ENCODE measurements around the gene PML. TPM values are rescaled to one million over a fixed set of nuclear protein-coding genes. Genes with fewer than 3 reads are reported as not detected.
"Not testable (repeated sequence)": the region's sequence is repeated elsewhere in the genome, so short reads cannot be mapped to it uniquely, and the experiment has no call there.

Gene PML
- total RNA-seq, 1 donor from 2014 or later: 89.5 TPM

DNA sequence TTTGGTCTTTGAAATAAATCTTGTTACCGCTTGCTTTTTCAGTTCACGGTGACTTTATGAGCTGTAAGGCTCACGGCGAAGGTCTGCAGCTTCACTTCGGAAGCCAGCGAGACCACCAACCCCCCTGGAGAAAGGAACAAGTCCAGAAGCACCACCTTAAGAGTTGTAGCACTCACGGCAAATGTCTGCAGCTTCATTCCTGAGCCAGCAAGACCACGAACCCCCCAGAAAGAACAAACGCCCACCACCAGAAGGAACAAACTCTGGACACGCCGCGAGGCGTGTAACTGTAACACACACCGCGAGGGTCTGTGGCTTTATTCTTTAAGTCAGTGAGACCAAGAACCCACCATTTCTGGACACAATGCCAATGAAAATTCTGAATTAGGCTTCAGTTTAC is 59.0 kb downstream of the PML start:
- intact Hi-C loops (cut with micrococcal nuclease): loop anchor here (5.0 kb wide), 1 partner anchor 81 kb away; no protein-coding TSS in a partner anchor

DNA sequence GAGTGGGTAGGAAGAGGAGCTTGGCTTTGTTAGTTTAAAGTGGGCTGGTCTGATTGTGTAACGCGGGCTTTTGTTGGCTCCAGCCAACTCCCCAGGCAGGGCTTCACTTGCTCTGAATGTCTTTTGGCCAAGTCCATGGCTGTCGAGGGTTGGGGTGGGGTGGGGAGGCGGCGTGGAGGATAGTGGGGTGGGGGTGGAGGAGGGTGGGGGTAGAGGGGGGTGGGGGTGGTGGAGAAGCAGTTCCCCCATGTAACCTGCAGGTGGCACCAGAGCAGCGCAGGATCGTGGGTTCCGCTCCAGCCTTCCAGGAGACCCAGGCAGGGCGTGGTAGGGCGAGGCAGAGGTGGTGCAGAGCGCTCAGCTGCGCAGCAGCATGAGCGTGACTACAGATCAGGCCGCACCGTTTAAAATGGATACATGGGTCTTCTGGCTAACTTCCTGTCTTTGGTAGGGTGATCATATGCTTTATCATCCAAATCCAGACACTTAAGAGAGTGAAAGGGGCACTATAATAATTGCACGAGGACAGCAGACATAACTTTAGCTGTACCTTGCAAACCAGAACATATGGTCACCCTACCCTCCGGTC is 59.5 kb downstream of the PML start:
- intact Hi-C loops (cut with micrococcal nuclease): loop anchor here (5.0 kb wide), 1 partner anchor 82 kb away; no protein-coding TSS in a partner anchor

DNA sequence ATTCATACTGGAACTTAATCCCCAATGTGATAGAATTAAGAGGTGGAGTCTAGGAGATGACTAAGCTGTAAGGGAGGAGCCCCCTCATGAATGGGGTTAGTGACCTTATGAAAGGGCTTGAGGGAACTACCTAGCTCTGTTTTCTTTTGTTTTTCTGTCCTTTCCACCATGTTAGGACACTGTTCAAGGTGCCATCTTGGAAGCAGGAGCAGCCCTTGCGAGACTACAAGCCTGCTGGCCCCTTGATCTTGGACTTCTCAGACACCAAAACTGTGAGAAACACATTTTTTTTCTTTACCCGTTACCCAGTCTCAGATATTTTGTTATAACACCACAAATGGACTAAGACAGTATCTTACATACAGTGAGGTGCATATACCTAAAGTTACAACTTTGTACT is 61.3 kb downstream of the PML start:
- intact Hi-C loops (cut with micrococcal nuclease): no loop called here

DNA sequence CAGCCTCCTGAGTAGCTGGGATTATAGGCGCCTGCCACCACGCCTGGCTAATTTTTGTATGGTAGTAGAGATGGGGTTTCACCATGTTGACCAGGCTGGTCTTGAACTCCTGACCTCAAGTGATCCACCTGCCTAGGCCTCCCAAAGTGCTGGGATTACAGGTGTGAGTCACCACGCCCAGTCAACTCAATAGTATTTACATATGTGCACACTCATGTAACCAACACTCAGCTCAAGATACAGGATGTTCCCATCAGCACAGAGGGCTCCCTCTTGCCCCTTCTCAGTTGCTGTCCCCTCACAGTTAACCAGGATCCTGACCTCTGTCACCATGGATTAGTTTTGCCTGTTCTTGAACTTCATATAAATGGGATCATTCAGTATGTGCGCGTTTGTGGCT is 61.8 kb downstream of the PML start:
- intact Hi-C loops (cut with micrococcal nuclease): not testable (repeated sequence)

DNA sequence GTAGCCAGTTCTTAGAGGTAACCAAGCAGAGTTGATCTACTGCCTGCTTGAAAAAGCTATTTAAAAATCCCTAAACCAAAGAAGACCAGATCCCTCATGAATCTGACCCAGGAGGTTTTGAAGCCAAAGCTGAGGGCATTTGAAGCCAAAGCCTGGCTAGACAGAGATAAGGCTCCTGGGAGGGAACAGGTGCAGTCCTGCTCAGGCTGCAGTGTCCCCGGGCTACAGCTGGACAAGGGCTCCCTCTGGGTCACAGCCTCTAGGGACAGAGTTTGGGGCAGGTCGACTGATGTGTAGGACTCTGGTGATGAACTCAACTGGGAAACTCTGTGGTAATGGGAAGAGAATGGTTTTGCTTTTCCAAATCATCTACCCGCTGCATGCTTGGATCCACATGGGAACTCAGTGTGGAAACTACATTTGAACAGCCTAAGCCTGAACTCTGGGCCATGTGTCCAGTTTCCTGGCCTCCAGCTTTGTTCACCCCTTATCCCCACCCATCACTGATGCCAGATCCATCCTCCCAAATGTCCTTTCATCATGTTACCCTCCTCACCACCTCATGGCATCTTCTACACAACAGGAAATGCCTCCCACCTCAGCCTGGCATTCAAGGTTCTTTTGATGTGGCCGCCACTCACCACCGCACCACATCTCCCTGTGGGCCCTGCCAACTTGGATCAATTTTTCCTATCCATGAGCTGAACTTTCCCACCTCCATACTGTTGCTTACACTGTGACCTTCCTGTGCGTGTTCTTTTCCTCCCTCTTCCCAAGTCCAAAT is 64.7 kb downstream of the PML start:
- intact Hi-C loops (cut with micrococcal nuclease): not testable (repeated sequence)

DNA sequence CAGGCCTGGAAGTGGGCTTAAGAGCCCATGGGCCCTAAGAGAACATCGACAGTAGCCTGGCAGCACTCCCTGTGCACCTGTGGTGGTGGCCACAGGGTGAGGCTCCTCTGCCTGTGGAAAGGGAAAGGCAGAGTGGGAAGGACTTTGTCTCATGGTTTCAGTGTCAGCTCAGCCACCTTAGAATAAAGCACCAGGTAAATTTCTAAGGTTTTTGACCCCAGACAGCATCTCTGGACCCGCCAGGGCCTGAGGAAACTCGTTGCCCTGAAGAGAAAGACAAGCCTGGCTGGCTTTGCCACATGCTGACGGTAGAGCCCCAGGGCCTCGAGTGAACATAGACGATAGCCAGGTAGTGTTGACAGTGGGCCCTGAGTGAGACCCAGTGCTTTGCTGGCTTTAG is 65.7 kb downstream of the PML start:
- intact Hi-C loops (cut with micrococcal nuclease): no loop called here

DNA sequence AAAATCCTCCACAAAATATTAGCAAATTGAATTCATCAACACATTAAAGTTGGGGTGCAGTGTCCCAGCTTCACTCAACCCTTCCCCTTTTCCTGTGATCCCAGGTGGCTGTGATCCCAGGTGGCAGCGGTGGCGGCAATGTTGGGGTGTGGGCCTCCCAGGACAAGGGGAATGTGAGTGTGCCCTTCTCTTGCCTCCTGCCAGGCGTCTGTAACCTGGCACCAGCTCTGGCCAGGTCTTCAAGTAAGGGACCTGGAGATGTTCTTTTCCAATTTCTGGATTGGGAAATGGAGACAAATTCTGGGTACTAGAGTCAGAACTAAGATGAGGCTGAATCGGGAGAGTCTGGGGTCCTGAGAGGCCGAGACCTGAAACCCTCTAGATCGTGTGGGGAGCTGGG is 67.7 kb downstream of the PML start:
- intact Hi-C loops (cut with micrococcal nuclease): no loop called here

DNA sequence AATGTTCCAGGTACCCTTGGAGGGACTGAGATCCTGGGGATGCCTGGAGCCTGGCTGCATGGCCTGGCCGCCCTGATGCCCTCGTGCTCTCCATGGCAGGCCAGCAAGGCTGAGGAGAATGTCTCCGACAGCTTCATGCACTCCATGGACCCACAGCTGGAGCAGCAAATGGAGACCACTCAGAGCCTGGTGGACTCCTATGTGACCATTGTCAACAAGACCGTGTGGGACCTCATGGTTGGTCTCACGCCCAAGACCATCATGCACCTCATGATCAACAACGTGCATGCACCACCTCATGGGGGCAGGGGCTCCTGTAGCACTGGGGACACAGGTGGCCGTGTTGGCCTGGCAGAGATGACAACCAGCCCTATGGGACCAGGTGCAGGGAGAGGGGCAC is 68.2 kb downstream of the PML start:
- intact Hi-C loops (cut with micrococcal nuclease): no loop called here

DNA sequence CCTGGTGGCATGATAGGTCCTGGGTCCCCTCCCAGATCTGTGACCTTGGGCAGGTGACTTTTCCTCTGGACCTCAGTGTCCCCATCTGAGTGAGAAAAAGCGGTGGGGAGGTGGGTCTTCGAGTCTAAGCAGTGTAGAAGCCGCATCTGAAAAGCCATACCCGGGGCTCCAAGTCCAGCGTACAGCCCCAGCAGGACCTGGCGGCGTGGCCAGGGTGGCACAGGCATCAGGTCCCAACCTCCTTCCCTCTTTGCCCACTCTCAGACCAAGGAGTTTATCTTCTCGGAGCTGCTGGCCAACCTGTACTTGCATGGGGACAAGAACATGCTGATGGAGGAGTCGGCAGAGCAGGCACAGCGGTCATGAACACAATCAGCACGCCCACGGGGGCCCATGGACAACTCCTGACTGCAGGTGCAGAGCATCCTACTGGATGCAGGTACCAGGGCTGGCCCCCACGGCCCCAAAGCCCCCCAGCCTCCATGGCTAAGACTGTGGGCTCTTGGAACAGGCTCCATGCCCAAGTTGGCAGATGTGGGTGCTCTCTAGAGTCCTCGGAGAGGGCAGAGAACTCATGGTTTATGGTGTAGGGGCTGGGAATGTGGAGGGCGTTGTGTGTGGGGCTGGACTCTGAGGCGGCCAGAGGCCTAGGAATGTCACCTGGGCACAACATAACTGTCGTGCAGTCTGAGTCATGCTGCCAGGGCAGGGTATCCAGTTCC is 69.1 kb downstream of the PML start:
- intact Hi-C loops (cut with micrococcal nuclease): not testable (repeated sequence)

DNA sequence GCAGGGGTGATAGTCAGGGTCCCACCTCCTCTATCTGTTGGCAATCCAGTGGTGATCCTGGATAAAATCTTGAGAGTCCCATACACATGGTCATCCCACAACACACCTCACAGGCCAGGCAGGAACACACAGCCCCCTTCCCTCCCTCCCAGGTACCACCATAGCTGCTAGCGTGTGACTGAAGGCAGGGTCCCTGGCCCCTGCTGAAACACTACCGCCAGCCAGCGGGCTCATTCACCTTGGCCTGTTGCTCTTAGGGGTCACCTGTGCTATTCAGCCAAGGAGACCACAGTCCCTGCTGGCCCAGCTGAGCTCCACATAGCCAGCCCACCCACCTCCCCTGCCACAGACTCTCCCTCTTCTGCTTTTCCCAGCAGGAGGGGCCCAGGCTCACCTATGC is 69.7 kb downstream of the PML start:
- intact Hi-C loops (cut with micrococcal nuclease): not testable (repeated sequence)

DNA sequence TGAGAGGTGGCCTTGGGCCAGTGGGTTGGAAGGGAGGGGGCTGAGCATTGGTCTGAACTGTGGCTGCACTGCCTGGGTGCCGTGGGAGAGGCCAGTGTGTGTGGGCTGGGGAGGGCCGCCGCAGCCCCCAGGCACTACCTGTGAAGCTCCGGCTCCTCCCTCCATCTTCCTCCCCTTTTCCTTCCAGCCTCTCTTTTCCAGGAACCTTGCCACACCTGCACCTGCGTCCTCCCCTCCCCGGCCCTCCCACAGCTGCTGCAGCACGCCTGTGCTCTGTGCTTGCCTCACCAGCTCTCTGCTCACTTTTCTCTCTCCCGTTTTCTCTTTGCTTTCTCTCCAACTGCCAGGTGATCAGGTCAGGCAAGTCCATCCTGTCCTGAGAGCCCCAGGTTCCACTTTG is 70.3 kb downstream of the PML start:
- intact Hi-C loops (cut with micrococcal nuclease): not testable (repeated sequence)

DNA sequence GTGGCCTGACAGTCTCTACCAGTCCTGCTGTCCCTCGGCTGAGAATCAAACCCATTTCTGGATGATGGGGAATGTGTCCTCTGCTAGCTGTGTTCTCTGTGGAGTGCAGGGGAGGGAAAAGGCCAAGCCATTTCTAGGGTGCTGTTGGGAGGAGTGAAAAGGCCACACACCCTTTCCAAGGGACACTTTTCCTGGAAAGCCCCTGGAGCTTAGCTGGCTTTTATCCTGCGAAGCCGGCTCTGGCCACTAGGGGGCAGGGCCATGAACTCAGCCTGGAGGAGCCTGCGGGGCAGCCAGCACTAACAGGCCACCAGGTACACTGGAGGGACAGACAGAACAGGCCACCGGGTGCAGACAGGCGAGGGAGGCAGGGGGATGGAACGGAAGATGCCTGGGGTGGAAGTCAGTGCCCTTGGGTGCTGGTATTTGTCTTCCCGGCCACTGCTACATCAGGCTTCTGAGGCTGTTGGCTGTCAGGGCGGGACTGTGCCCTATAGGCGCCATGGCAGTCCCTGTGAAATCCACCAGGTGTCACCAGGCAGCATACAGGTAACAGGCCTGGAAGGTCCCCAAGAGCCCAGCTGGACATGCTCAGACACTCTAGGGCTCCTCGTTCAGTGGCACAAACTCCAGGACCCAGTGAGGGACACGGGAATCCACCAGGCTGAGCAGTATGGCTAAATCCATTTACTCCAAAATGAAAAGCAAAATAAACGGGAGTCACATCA is 71.3 kb downstream of the PML start:
- intact Hi-C loops (cut with micrococcal nuclease): not testable (repeated sequence)

DNA sequence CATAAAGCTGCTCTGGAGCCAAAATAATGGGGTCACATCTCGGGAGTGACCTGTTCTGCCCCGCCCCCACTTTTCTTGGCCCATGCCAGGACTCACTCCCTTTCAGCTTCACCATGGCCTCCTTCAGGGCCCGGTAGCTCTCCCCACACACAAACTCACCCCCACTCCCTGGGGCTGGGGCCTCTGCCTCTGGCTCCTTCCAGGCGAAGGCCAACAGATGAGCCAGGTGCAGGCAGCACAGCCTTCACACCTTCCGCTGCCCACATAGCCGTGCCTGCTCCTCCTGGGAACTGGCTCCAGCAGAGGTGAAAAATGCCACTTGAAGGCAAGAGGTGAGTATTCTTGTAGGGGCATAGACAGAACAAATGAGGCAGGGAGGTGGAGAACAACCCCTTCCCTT is 77.1 kb downstream of the PML start:
- intact Hi-C loops (cut with micrococcal nuclease): not testable (repeated sequence)

DNA sequence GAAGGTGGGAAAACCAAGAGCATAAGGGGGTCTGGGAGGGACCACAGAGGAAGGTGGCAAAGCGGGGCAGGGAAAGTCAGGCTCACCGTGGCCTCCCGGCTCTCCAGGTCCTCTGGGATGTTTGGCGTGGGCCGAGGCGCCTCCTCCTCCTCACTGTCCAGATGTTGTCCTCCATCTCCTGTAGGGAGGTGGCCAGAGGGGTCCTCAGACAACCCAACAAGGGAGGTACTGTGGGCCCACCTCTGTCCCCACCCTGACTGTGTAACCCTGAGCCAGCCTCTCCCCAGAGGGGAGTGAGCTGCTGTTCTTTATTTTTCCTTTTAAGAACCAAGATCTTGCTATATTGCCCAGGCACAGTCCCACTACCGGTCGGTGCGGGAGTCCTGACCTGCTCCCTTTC is 77.6 kb downstream of the PML start:
- intact Hi-C loops (cut with micrococcal nuclease): not testable (repeated sequence)

DNA sequence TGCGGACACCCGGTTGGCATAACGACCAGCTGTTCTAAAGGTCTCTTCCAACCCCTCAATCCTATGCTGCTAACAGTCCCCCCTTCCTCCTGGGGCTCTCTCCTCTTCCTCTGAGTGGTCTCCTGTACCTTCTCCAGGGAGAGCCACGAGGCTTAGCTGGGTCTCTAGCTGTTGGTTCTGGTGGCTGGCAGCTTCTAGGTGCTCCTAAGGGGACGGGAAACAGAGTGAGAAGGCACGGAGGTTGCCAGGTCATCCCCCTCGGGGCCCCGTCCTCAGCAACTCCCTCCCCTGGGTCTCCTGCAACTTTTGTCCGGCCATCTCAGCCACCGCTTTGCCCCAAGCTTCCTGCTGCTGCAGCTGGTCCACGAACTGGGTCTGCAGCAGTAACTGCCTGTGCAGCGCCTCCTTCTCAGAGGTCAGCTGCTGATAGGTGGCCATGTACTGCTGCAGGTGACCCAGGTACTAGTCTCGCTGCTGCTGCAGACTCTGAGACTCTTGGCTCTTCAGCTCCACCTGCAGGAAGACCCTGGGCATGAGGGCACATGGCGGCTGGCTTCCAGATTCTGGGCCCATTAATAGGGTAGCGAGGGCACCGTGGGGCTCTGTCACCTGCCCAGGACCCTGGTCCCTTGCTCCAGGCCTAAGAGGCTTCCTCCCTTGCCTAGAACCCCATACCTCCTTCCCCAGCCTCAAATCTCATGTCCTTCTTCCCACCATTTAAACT is 78.3 kb downstream of the PML start:
- intact Hi-C loops (cut with micrococcal nuclease): not testable (repeated sequence)

DNA sequence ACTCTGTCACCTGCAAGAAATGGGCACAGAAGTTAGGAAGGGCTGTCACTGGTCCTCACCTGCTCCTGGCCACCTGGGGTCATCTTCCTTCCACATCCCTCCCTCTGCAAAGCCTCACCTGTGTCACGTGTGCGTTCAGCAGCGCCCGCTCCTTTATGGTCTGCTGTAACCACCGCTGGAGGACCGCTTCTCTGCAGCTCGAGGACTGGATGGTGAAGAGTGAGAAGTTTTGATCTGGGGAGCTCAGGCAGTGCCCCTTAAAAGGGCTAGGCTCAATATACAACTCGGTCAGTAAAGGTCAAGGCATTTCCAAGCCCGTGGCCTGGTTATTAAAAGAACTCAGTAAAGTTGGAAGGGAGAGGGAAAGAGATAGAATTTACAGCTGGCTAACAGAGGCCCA is 81.3 kb downstream of the PML start:
- intact Hi-C loops (cut with micrococcal nuclease): not testable (repeated sequence)

DNA sequence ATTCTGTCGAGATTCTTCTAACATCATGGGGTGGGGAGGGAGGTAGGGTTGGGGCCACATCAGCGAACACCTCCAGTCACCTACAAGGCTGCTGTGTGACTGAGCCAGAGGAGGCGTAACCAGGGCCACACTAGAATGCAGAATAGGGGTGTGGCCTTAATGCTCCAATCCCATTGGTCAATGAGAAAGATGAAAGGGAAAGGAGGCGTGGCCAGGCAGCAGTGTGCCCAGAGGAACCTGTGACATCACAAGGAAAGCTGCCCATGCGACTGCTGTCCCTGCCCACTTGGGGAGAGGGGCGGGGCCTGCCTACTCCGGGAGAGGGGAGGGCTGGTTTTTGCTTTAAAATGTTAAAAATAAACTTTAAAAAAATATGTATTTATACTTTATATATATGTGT is 87.9 kb downstream of the PML start, which contains the start of gene GOLGA6A:
Gene GOLGA6A, minus strand, starts transcription at position 101 of the 400 bp plus-strand sequence. Its CDS starts 41 bp downstream, at position 60.
- intact Hi-C loops (cut with micrococcal nuclease): not testable (repeated sequence)

DNA sequence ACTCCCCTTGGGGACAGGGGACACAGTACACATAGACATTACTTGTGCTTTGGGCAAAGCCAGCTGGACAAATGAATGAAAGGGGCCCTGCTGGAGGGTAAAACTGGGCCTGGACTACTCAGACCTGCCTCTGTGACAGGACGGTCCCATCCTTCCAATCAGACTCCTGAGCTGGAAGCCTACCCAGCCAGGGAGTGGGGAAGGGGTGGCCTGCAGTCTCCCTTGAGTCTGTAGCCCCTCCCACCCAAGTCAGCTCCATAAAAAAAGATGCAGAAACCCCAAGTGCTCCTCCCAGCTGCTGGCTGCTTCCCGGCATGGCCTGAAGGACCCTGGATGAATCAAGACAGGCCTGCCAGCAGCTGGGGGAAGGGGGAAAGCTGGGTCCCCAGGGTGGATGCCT is 100.1 kb downstream of the PML start:
- intact Hi-C loops (cut with micrococcal nuclease): not testable (repeated sequence)

DNA sequence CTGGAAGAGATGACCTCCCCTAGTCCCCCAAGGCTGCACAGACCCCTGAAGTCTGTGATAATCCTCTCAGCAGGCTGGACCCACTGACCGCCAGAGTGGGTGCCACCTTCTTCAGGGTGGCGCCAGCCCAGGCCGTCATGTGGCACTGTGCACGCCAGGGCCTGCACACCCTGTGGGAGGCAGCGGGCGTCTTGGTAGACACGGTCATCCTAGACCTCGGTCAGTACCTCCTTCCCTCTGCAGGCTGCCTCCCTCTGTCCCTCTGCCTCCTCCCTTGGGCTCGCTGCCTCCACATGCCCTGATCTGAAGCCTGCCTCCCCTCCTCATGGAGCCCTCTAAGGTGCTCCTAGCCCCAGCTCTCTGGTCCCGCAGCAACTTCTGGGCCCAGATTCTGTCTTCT is 101.1 kb downstream of the PML start:
- intact Hi-C loops (cut with micrococcal nuclease): not testable (repeated sequence)

DNA sequence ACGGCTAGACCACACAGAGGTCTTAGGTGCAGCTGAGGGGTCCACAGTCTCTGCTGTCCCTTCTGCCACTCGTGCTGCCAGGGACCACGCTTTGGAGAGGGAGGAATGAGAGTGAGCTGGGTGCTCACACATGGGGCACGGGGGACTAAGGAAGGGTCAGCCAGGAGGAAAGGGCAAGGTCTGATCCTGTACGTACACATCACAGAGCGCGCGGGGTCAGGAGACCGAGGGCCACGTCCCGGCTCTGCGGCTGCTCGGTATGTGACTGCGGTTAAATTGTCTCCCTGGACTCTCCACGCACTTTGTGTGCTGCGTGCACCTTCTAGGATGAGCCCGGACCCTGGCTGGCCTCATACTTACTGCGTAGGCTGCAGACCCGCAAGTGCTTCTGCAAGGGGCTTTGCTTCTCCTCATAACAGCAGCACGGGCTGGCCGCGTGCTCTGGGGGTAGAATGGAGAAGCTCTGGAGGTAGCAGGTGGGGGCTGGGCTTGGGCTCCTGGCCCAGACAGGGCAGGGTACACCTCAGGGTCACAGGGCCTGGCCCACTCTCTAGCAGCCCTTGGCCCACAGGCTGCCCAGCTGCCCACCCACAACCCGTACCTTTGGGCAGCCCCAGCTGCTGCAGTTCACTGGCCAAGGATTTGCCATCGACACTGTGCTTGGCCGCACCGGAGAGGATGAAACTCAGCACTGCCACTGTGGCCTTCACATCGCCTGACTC is 102.4 kb downstream of the PML start:
- intact Hi-C loops (cut with micrococcal nuclease): not testable (repeated sequence)
